MM.1S (cell line): Measurements from ENCODE around the gene NXPH2.

Source experiments
- CTCF ChIP-seq: fragments of 300-600 bp; sonication (generic); IDR thresholded peaks from 2 replicates; pipeline ENCODE4 v1.5.1; 2016; ENCODE audit warnings: antibody characterized with exemption, low read length, mixed read lengths
- EZH2 ChIP-seq: fragments of 300-600 bp; sonication (generic); optimal IDR thresholded peaks from 2 replicates; pipeline ENCODE3; 2017; ENCODE audit warnings: low read depth, mild to moderate bottlenecking, antibody characterized with exemption, low read length, mixed read lengths
- EZH2phosphoT487 ChIP-seq: fragments of 300-600 bp; sonication (generic); IDR thresholded peaks from 2 replicates; pipeline ENCODE4 v1.6.1; 2018; ENCODE audit warnings: antibody characterized with exemption, low read length

GRCh38 chr2:138720035-138720838 lies 60.0 kb downstream of the NXPH2 start:
- no peak for TF ChIP-seq CTCF
- TF ChIP-seq EZH2, result no peak
- no peak for TF ChIP-seq EZH2phosphoT487
